K562 (cell line): Measurements from ENCODE around the gene ABCA3. TPM values are rescaled to one million over a fixed set of nuclear protein-coding genes. Genes with fewer than 3 reads are reported as not detected.

Experiments used
- ATAC-seq: fragments of 200-7000 bp; cut with Tn5 transposase; 3 replicates; pipeline ENCODE4 v1.9.1; 2020; ENCODE audit warnings: moderate library complexity
- BruUV-seq: library from RNA; stranded (reverse); fragments of 400-500 nt; replicated peaks from 2 replicates; lab custom pipeline; 2021; lab: Mats Ljungman, UMichigan
- CTCF ChIA-PET: fragments of 300-600 bp; formaldehyde crosslinking; extraction: SDS; loops from one replicate; lab custom pipeline; 2021; ENCODE audit warnings: low intra/inter-chr PET ratio; lab: Yijun Ruan, JAX
- POLR2A ChIA-PET: fragments of 300-600, 350-650 bp; sonication (Branson Sonifier 250); formaldehyde crosslinking; extraction: SDS; loops from one replicate; lab custom pipeline; 2021; ENCODE audit warnings: antibody characterized with exemption, inconsistent platforms; lab: Yijun Ruan, JAX
- DNase-seq, 4 experiments: peaks; one replicate each; pipeline versions ENCODE4 v3.0.0 to v3.0.0-alpha.2; 2011 to 2018; ENCODE audit warnings: low spot score in 3 of 4, mixed read lengths in 3 of 4; ENCODE audit errors: extremely low read depth in 1 of 4
- FAIRE-seq: peaks from 2 replicates; lab custom pipeline; 2011; peaks lifted over from hg19 to GRCh38; lab: Jason Lieb, UNC
- H2AFZ ChIP-seq: 2 replicates; pipeline ENCODE4 v1.6.0; 2011; ENCODE audit warnings: low read depth, low read length, control low read depth, inconsistent platforms
- H3K27ac ChIP-seq: fragments of 200-600 bp; 3 replicates; pipeline ENCODE4 v1.8.0; 2011; ENCODE audit warnings: low read depth, mild to moderate bottlenecking, control low read depth, inconsistent platforms, low read length, moderate library complexity, mixed read lengths; ENCODE audit errors: extremely low read depth
- H3K27me3 ChIP-seq, 2 experiments: fragments of 300-600 bp in 1 of 2; 2 replicates in 1 of 2; 3 replicates in 1 of 2; pipeline versions ENCODE4 v1.6.0 to v1.8.0; 2011; ENCODE audit warnings: inconsistent platforms in 2 of 2, low read length in 2 of 2, mild to moderate bottlenecking in 1 of 2, mixed read lengths in 1 of 2, moderate library complexity in 1 of 2; ENCODE audit not compliant: control insufficient read depth in 2 of 2, insufficient read depth in 2 of 2
- H3K36me3 ChIP-seq: fragments of 300-600 bp; 3 replicates; pipeline ENCODE4 v1.8.0; 2011; ENCODE audit warnings: mild to moderate bottlenecking, low read length, inconsistent platforms; ENCODE audit not compliant: control insufficient read depth, insufficient read depth
- H3K4me1 ChIP-seq, 2 experiments: fragments of 200-600 bp in 1 of 2; replicated peaks in 1 of 2; 2 replicates in 1 of 2; 3 replicates in 1 of 2; pipeline versions ENCODE4 v1.5.1 to v1.8.0; 2011; ENCODE audit warnings: inconsistent platforms in 2 of 2, low read length in 2 of 2, mild to moderate bottlenecking in 1 of 2, mixed read lengths in 1 of 2, moderate library complexity in 1 of 2; ENCODE audit not compliant: control insufficient read depth in 2 of 2, insufficient read depth in 2 of 2
- H3K4me2 ChIP-seq: 2 replicates; pipeline ENCODE4 v1.6.1; 2011; ENCODE audit warnings: low read length, control low read depth, inconsistent platforms, mixed read lengths; ENCODE audit not compliant: insufficient read depth
- H3K4me3 ChIP-seq: fragments of 200-600 bp; sonication (generic), shearing (Covaris generic); 2 replicates; pipeline ENCODE4 v1.5.1; 2016; ENCODE audit warnings: control low read depth, inconsistent platforms
- H3K79me2 ChIP-seq: fragments of 200-600 bp; 3 replicates; pipeline ENCODE4 v1.8.0; 2011; ENCODE audit warnings: low read length, inconsistent platforms; ENCODE audit not compliant: control insufficient read depth, insufficient read depth
- H3K9ac ChIP-seq, 2 experiments: 2 replicates each; pipeline versions ENCODE4 v1.6.0 to v1.6.1; 2011; ENCODE audit warnings: low read depth in 2 of 2, low read length in 2 of 2, control low read depth in 1 of 2, inconsistent platforms in 1 of 2, mild to moderate bottlenecking in 1 of 2, mixed read lengths in 1 of 2; ENCODE audit not compliant: insufficient read depth in 1 of 2
- H3K9me1 ChIP-seq: one replicate; pipeline ENCODE4 v1.6.0; 2011; ENCODE audit warnings: inconsistent platforms, mild to moderate bottlenecking, low read length, moderate library complexity; ENCODE audit not compliant: control insufficient read depth, insufficient read depth
- H3K9me3 ChIP-seq: replicated peaks from 2 replicates; pipeline ENCODE4 v1.5.1; 2011; ENCODE audit warnings: low read depth, low read length, inconsistent platforms; ENCODE audit not compliant: control insufficient read depth, insufficient read depth
- H4K20me1 ChIP-seq: replicated peaks from 2 replicates; pipeline ENCODE4 v1.6.1; 2011; ENCODE audit warnings: low read length, inconsistent platforms, mixed read lengths; ENCODE audit not compliant: control insufficient read depth, insufficient read depth
- CREB5 ChIP-seq: fragments of 250-450 bp; sonication (Bioruptor Pico); IDR thresholded peaks from 2 replicates; pipeline ENCODE4 v1.5.0; 2020; ENCODE audit warnings: mild to moderate bottlenecking
- ETS2 ChIP-seq: IDR thresholded peaks from 2 replicates; pipeline ENCODE4 v1.6.1; 2016; ENCODE audit warnings: borderline replicate concordance, missing genetic modification characterization, mild to moderate bottlenecking, moderate library complexity, missing compliant biosample characterization; ENCODE audit not compliant: poor library complexity, severe bottlenecking
- MLLT1 ChIP-seq, 2 experiments: fragments of 450-650 bp; IDR thresholded peaks; 2 replicates each; pipeline ENCODE4 v1.6.1; 2016
- TCFL5 ChIP-seq: fragments of 250-450 bp; sonication (Bioruptor Pico); conservative IDR thresholded peaks from 2 replicates; pipeline ENCODE4 v1.6.1; 2021; ENCODE audit warnings: mild to moderate bottlenecking, moderate library complexity, matching md5 sums
- ZNF263 ChIP-seq: sonication (generic); formaldehyde crosslinking; IDR thresholded peaks from 2 replicates; pipeline ENCODE4 v1.8.0; 2022; ENCODE audit warnings: mild to moderate bottlenecking, missing genetic modification reagents, borderline replicate concordance
- WGBS: fragments of 100-300 bp; shearing (Covaris generic); methylation state at CpG from one replicate; pipeline ENCODE4 v1.1.6; 2016; ENCODE audit warnings: low coverage, mixed read lengths; ENCODE audit not compliant: insufficient coverage; ENCODE audit errors: missing lambda C conversion rate; 5-methylcytosine and 5-hydroxymethylcytosine counted together
- in situ Hi-C: fragments of 300-500 bp; cut with MboI; formaldehyde crosslinking; loops from 4 replicates; pipeline ENCODE4 v1.15.0; 2018; ENCODE audit warnings: inconsistent platforms, mixed read lengths
- intact Hi-C: fragments of 100-400 bp; cut with micrococcal nuclease; formaldehyde crosslinking; loops from 2 replicates; pipeline ENCODE4 v1.14.2; 2022
- polyA plus RNA-seq, 8 experiments: library from polyadenylated mRNA; depleted of rRNA in 4 of 8; stranded (reverse) in 5 of 8; unstranded in 3 of 8; fragments of >200 nt; fragmentation: Nextera tagmentation in 2 of 8; fragmentation: Illumina TruSeq in 1 of 8; extraction: Ambion mirVana in 2 of 8; extraction: Trizol in 1 of 8; gene quantifications; 2 replicates each; pipeline versions ENCODE4 v1.2.1 to v1.2.3, GENCODE V29; 2011 to 2014; ENCODE audit warnings: inconsistent platforms in 1 of 8, missing spikeins in 1 of 8
- total RNA-seq, 7 experiments: library from RNA; depleted of rRNA in 6 of 7; stranded (reverse); fragments of >200 nt in 6 of 7; fragmentation: Illumina TruSeq in 2 of 7; extraction: Trizol in 2 of 7; gene quantifications; 2 replicates each; pipeline versions ENCODE4 v1.2.1 to v1.2.3, GENCODE V29; 2011 to 2021; ENCODE audit warnings: low replicate concordance in 1 of 7
- TF ChIP-seq, protein P1 (sequence below): fragments of 450-650 bp; IDR thresholded peaks from 2 replicates; pipeline ENCODE4 v1.6.1; 2016; ENCODE audit warnings: missing biosample characterization, missing genetic modification characterization

The ABCA3 gene
- total and polyA plus RNA-seq, 9 of the 15 experiments (the other 6 are each of a cell fraction or from before 2014, with no cell fraction given), result 0.66 to 23.7 (median 6.9) TPM

DNA sequence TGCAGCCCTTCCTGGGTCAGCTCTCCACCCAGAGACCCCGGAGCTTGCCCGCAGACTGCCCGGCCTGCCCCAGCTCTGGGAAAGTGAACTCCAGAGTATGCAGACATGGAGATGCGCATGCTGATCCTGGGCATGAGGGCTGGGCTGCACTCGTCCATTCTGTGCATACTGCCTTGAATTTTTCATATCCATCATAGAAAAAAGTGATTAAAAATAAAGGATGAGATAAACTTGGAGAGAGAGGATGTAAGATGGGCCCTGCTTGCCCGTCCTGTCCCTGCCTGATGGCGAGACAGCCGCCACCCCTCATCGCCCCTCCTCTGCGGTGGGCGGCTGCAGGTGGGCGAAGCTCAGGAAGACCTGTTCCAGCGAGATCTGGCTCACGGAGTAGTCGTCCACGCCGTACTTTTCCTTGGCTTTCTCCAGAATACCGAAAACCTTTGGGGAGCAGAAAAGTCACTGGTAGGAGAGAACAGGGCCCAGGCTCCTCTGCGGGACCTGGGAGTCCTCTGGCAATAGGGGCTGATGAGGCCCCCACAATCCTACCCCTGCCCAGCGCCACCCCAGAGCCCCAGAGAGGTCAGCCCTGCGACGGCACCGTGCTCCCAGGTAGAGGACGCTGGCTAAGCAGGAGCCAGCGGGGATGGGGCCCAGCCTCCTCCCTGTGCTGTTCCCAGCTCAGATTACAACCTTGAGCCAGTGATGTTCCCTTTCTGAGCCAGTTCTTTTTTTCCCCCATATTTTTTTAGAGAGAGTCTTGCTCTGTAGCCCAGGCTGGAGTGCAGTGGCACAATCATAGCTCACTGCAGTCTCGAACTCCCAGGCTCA lies 63.9 kb downstream of the ABCA3 start:
- Histone ChIP-seq H3K9me3 (no peaks in the 10 kb centered on the region), H3K79me2 (no peaks in the 10 kb centered on the region), H3K4me3 (no peak overlapping the region), H3K4me1 (peaks cover 0 to 49% of the 10 kb centered on the region in 2 experiments; a peak in 2 of 5 replicates), H3K27me3 (no peaks in the 10 kb centered on the region), H2AFZ (no peak overlapping the region), H3K4me2 (no peak overlapping the region), H3K9me1 (peaks cover 3% of the 10 kb centered on the region), H3K27ac (no peak overlapping the region), H4K20me1 (no peaks in the 10 kb centered on the region), H3K9ac (peak overlapping the region in 1 of 2 experiments; percentile 74; a peak in 1 of 4 replicates), H3K36me3 (peaks cover 38% of the 10 kb centered on the region; the same call in 2 of the 3 replicates)
- TF ChIP-seq ETS2, result no peak
- TF ChIP-seq MLLT1 (IDR thresholded peaks at IDR 0.05), result no peak
- TF ChIP-seq, protein P1, sequence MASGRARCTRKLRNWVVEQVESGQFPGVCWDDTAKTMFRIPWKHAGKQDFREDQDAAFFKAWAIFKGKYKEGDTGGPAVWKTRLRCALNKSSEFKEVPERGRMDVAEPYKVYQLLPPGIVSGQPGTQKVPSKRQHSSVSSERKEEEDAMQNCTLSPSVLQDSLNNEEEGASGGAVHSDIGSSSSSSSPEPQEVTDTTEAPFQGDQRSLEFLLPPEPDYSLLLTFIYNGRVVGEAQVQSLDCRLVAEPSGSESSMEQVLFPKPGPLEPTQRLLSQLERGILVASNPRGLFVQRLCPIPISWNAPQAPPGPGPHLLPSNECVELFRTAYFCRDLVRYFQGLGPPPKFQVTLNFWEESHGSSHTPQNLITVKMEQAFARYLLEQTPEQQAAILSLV (tag), result no peak
- TF ChIP-seq CREB5, result no peak
- TF ChIP-seq TCFL5 (CRISPR knock-in tag), result no peak
- no peak for TF ChIP-seq ZNF263
- no peak for DNase-seq
- in situ Hi-C loops (no loop called here), intact Hi-C loops (no loop called here)
- ChIA-PET POLR2A (interaction anchor here (0.7 to 1.0 kb wide), 2 partner anchors 11 to 243 kb away, joined by 3 read pairs; no protein-coding TSS in a partner anchor), CTCF (no interaction called here)
- BruUV-seq, result no TSS peak
- FAIRE-seq, result no peak
- no peak for ATAC-seq
- 84% methylated on average over 23 of the region's 26 CpGs for WGBS
